Measurements from ENCODE around the gene DCANP1.
A peak's percentile ranks its signal among the peaks of the same experiment; 100 is the strongest.

The DCANP1 gene

GRCh38 chr5:135439231-135440205 lies 7.6 kb downstream of the DCANP1 start:
- DNase-seq: no peak

- no peak for DNase-seq
Observed at GRCh38 chr5:135438636-135439221, 8.4 kb downstream of the DCANP1 start.

GRCh38 chr5:135437796-135438560 lies 9.2 kb downstream of the DCANP1 start:
- DNase-seq: peak; percentile 33

GRCh38 chr5:135437422-135437795 lies 9.7 kb downstream of the DCANP1 start:
- no peak for DNase-seq

GRCh38 chr5:135436951-135437418 lies 10.2 kb downstream of the DCANP1 start:
- no peak for DNase-seq

GRCh38 chr5:135435467-135436330 lies 11.4 kb downstream of the DCANP1 start:
- DNase-seq: no peak

GRCh38 chr5:135434591-135435466 lies 12.3 kb downstream of the DCANP1 start:
- no peak for DNase-seq

- no peak for DNase-seq
Observed at GRCh38 chr5:135433681-135434426, 13.3 kb downstream of the DCANP1 start.

GRCh38 chr5:135432113-135432512 lies 15.0 kb downstream of the DCANP1 start:
- no peak for DNase-seq

GRCh38 chr5:135430135-135430437 lies 17.1 kb downstream of the DCANP1 start:
- DNase-seq: no peak

GRCh38 chr5:135429301-135430134 lies 17.6 kb downstream of the DCANP1 start:
- DNase-seq: no peak

GRCh38 chr5:135428586-135428985 lies 18.6 kb downstream of the DCANP1 start:
- no peak for DNase-seq

GRCh38 chr5:135426102-135427082 lies 20.8 kb downstream of the DCANP1 start:
- peak; percentile 49 for DNase-seq

GRCh38 chr5:135425641-135426040 lies 21.5 kb downstream of the DCANP1 start:
- DNase-seq: no peak

GRCh38 chr5:135423846-135424168 lies 23.3 kb downstream of the DCANP1 start:
- DNase-seq: no peak

- no peak for DNase-seq
Observed at GRCh38 chr5:135423146-135423845, 23.9 kb downstream of the DCANP1 start.

- no peak for DNase-seq
Observed at GRCh38 chr5:135422419-135422818, 24.7 kb downstream of the DCANP1 start.

- no peak for DNase-seq
Observed at GRCh38 chr5:135417083-135417482, 30.1 kb downstream of the DCANP1 start.

Data from NCI-H1105 treated with DMSO at 0.1 percent for 48 hours (cell line).